ENCODE results near the gene GINS3.

Gene GINS3

GRCh38 chr16:58422809-58423208 is 30.5 kb downstream of the GINS3 start:
- in situ Hi-C loops (cut with MboI; ENCODE audit: low sequenced_read_pairs): no loop called here

- in situ Hi-C loops (cut with MboI; ENCODE audit: low sequenced_read_pairs): no loop called here
Observed at GRCh38 chr16:58425245-58425644, 33.0 kb downstream of the GINS3 start.

GRCh38 chr16:58425756-58426494 is 33.7 kb downstream of the GINS3 start:
- in situ Hi-C loops (cut with MboI; ENCODE audit: low sequenced_read_pairs): no loop called here

- in situ Hi-C loops (cut with MboI; ENCODE audit: low sequenced_read_pairs): no loop called here
Observed at GRCh38 chr16:58426966-58427365, 34.7 kb downstream of the GINS3 start.

- in situ Hi-C loops (cut with MboI; ENCODE audit: low sequenced_read_pairs): no loop called here
Observed at GRCh38 chr16:58428621-58429542, 36.6 kb downstream of the GINS3 start.

- in situ Hi-C loops (cut with MboI; ENCODE audit: low sequenced_read_pairs): no loop called here
Observed at GRCh38 chr16:58430718-58431117, 38.4 kb downstream of the GINS3 start.

GRCh38 chr16:58433569-58433951 is 41.3 kb downstream of the GINS3 start:
- in situ Hi-C loops (cut with MboI; ENCODE audit: low sequenced_read_pairs): no loop called here

GRCh38 chr16:58435779-58436178 is 43.5 kb downstream of the GINS3 start:
- in situ Hi-C loops (cut with MboI; ENCODE audit: low sequenced_read_pairs): no loop called here

- in situ Hi-C loops (cut with MboI; ENCODE audit: low sequenced_read_pairs): no loop called here
Observed at GRCh38 chr16:58440131-58440530, 47.9 kb downstream of the GINS3 start.

GRCh38 chr16:58442547-58442946 is 50.3 kb downstream of the GINS3 start:
- in situ Hi-C loops (cut with MboI; ENCODE audit: low sequenced_read_pairs): no loop called here

- in situ Hi-C loops (cut with MboI; ENCODE audit: low sequenced_read_pairs): no loop called here
Observed at GRCh38 chr16:58443783-58444182, 51.5 kb downstream of the GINS3 start.

- in situ Hi-C loops (cut with MboI; ENCODE audit: low sequenced_read_pairs): no loop called here
Observed at GRCh38 chr16:58444265-58444664, 52.0 kb downstream of the GINS3 start.

- in situ Hi-C loops (cut with MboI; ENCODE audit: low sequenced_read_pairs): no loop called here
Observed at GRCh38 chr16:58448890-58449289, 56.6 kb downstream of the GINS3 start.

GRCh38 chr16:58449306-58449705 is 57.0 kb downstream of the GINS3 start:
- in situ Hi-C loops (cut with MboI; ENCODE audit: low sequenced_read_pairs): no loop called here

- in situ Hi-C loops (cut with MboI; ENCODE audit: low sequenced_read_pairs): no loop called here
Observed at GRCh38 chr16:58449768-58450167, 57.5 kb downstream of the GINS3 start.

- in situ Hi-C loops (cut with MboI; ENCODE audit: low sequenced_read_pairs): no loop called here
Observed at GRCh38 chr16:58450590-58450989, 58.3 kb downstream of the GINS3 start.

GRCh38 chr16:58451265-58451689 is 59.0 kb downstream of the GINS3 start:
- in situ Hi-C loops (cut with MboI; ENCODE audit: low sequenced_read_pairs): no loop called here

- in situ Hi-C loops (cut with MboI; ENCODE audit: low sequenced_read_pairs): no loop called here
Observed at GRCh38 chr16:58451945-58452401, 59.7 kb downstream of the GINS3 start.

GRCh38 chr16:58452640-58453039 is 60.4 kb downstream of the GINS3 start:
- in situ Hi-C loops (cut with MboI; ENCODE audit: low sequenced_read_pairs): no loop called here

- in situ Hi-C loops (cut with MboI; ENCODE audit: low sequenced_read_pairs): no loop called here
Observed at GRCh38 chr16:58454178-58454577, 61.9 kb downstream of the GINS3 start.

- in situ Hi-C loops (cut with MboI; ENCODE audit: low sequenced_read_pairs): no loop called here
Observed at GRCh38 chr16:58454856-58455255, 62.6 kb downstream of the GINS3 start.

Measured in hTERT RPE-1 (cell line).